Small intestine (tissue), 7 donors: Measurements from ENCODE around the gene SYNCRIP. TPM values are rescaled to one million over a fixed set of nuclear protein-coding genes. Genes with fewer than 3 reads are reported as not detected.
A peak's percentile ranks its signal among the peaks of the same experiment; 100 is the strongest.
"Not testable (repeated sequence)": the region's sequence is repeated elsewhere in the genome, so short reads cannot be mapped to it uniquely, and the experiment has no call there.

Experiments
- DNase-seq, 2 donors: peaks; one replicate each; pipeline versions ENCODE4 v3.0.0 to v3.0.0-alpha.2; 2013
- FAIRE-seq: peaks from 2 replicates; lab custom pipeline; 2012; peaks lifted over from hg19 to GRCh38; lab: Jason Lieb, UNC
- H3K27ac ChIP-seq, 3 donors: one replicate each; pipeline ENCODE4 v1.5.1; 2013; ENCODE audit warnings: low read length in 2 of 3, mild to moderate bottlenecking in 2 of 3, control low read depth in 1 of 3, inconsistent platforms in 1 of 3, low read depth in 1 of 3, moderate library complexity in 1 of 3
- H3K27me3 ChIP-seq, 3 donors: one replicate each; pipeline ENCODE4 v1.6.1; 2013; ENCODE audit warnings: low read length in 3 of 3, inconsistent platforms in 1 of 3; ENCODE audit not compliant: control insufficient read depth in 3 of 3, insufficient read depth in 3 of 3
- H3K36me3 ChIP-seq, 3 donors: one replicate each; pipeline ENCODE4 v1.6.1; 2013; ENCODE audit warnings: low read length in 3 of 3, inconsistent platforms in 1 of 3, low read depth in 1 of 3, mild to moderate bottlenecking in 1 of 3, moderate library complexity in 1 of 3; ENCODE audit not compliant: control insufficient read depth in 3 of 3, insufficient read depth in 2 of 3
- H3K4me1 ChIP-seq, 3 donors: one replicate each; pipeline ENCODE4 v1.6.1; 2013; ENCODE audit warnings: low read length in 2 of 3, inconsistent platforms in 1 of 3, low read depth in 1 of 3, mild to moderate bottlenecking in 1 of 3, moderate library complexity in 1 of 3; ENCODE audit not compliant: control insufficient read depth in 3 of 3, insufficient read depth in 2 of 3
- H3K4me3 ChIP-seq, 3 donors: one replicate each; pipeline ENCODE4 v1.5.1; 2013; ENCODE audit warnings: low read length in 3 of 3, control low read depth in 1 of 3, inconsistent platforms in 1 of 3, low read depth in 1 of 3, mild to moderate bottlenecking in 1 of 3, moderate library complexity in 1 of 3
- H3K9me3 ChIP-seq, 2 donors: one replicate each; pipeline ENCODE4 v1.6.1; 2013; ENCODE audit warnings: low read depth in 1 of 2, low read length in 1 of 2; ENCODE audit not compliant: control insufficient read depth in 2 of 2, insufficient read depth in 1 of 2
- WGBS, 3 donors: extraction: QIAGEN DNeasy Blood & Tissue Kit; methylation state at CpG; one replicate each; pipeline ENCODE4 v1.1.7; 2013; 5-methylcytosine and 5-hydroxymethylcytosine counted together
- polyA plus RNA-seq, 4 donors: library from polyadenylated mRNA; stranded (reverse) in 3 of 4; unstranded in 1 of 4; fragments of 200-250 nt in 3 of 4; fragments of 120-200 nt in 1 of 4; gene quantifications; one replicate each; pipeline versions ENCODE4 v1.2.1 to v1.2.3, GENCODE V29; 2013
- donor health status: healthy with polysubstance abuse.
- donor health status: control.
- donor health status: control.
- donor health status: Bipolar disorder and iron deficiency.
- donor health status: healthy.

The SYNCRIP gene
- polyA plus RNA-seq, 4 donors, result 23.0 to 96.6 (median 41.4) TPM

- Histone ChIP-seq H3K27me3 (no peaks in the 10 kb centered on the region), H3K27ac (no peak overlapping the region), H3K9me3 (no peaks in the 10 kb centered on the region), H3K4me1 (no peaks in the 10 kb centered on the region), H3K4me3 (no peak overlapping the region), H3K36me3 (peaks cover 0 to 20% (median 0%) of the 10 kb centered on the region in 3 donors)
- WGBS, 3 donors, result 85 to 90% (median 89%) methylated on average over 11 of the region's 11 CpGs
- FAIRE-seq, result no peak
- no peak for DNase-seq
Measured at GRCh38 chr6:85600713-85601313, 41.9 kb downstream of the SYNCRIP start.

- 0 to 1% (median 0%) methylated on average over 34 to 35 of the region's 35 CpGs for WGBS, 3 donors
- Histone ChIP-seq H3K4me1 (peaks cover 0 to 6% (median 0%) of the 10 kb centered on the region in 3 donors), H3K4me3 (peak overlapping the region; percentile 72 to 86 (median 86)), H3K27me3 (no peaks in the 10 kb centered on the region), H3K27ac (peak overlapping the region; percentile 93 to 100 (median 97)), H3K36me3 (peaks cover 0 to under 1% (median 0%) of the 10 kb centered on the region in 3 donors), H3K9me3 (peaks cover 0 to 2% of the 10 kb centered on the region in 2 donors)
- FAIRE-seq (no peak), DNase-seq (peak; percentile 47 to 50)
Measured at GRCh38 chr6:85594197-85594930, 48.3 kb downstream of the SYNCRIP start.

- peak within 1 kb of the TSS; percentile 93 to 100 (median 97) for H3K27ac ChIP-seq
- peaks cover 0 to 6% (median 0%) of the 10 kb centered on the region in 3 donors for H3K4me1 ChIP-seq
- WGBS, 3 donors, result 0% methylated on average over 71 to 82 of the region's 82 CpGs
- peaks cover 0 to 2% of the 10 kb centered on the region in 2 donors for H3K9me3 ChIP-seq
- peak within 1 kb of the TSS; percentile 72 to 86 (median 86) for H3K4me3 ChIP-seq
- peaks cover 0 to 4% (median 0%) of the 10 kb centered on the region in 3 donors for H3K36me3 ChIP-seq
- H3K27me3 ChIP-seq, result no peaks in the 10 kb centered on the region
- FAIRE-seq, result no peak
- DNase-seq, result peak; percentile 96
Measured at GRCh38 chr6:85593438-85594196, 49.1 kb downstream of the SYNCRIP start, which contains the start of gene SNX14. Gene SNX14, minus strand, starts transcription at chr6:85593858. Its CDS starts 140 bp downstream, at chr6:85593718.

- Histone ChIP-seq H3K9me3 (peaks cover 0 to 11% of the 10 kb centered on the region in 2 donors), H3K36me3 (peaks cover 0 to 12% (median 0%) of the 10 kb centered on the region in 3 donors), H3K27me3 (no peaks in the 10 kb centered on the region), H3K27ac (no peak overlapping the region), H3K4me1 (peaks cover 0 to 6% (median 0%) of the 10 kb centered on the region in 3 donors), H3K4me3 (no peak overlapping the region)
- DNase-seq (no peak), FAIRE-seq (no peak)
- WGBS, 3 donors, result 93 to 96% (median 95%) methylated on average over 1 of the region's 1 CpG
Measured at GRCh38 chr6:85592033-85592432, 50.7 kb downstream of the SYNCRIP start.

GRCh38 chr6:85591207-85591606, 51.5 kb downstream of the SYNCRIP start:
- DNase-seq (no peak), FAIRE-seq (no peak)
- Histone ChIP-seq H3K4me1 (peaks cover 0 to 6% (median 0%) of the 10 kb centered on the region in 3 donors), H3K36me3 (peaks cover 0 to 12% (median 0%) of the 10 kb centered on the region in 3 donors), H3K4me3 (no peak overlapping the region), H3K27ac (no peak overlapping the region), H3K9me3 (peaks cover 0 to 11% of the 10 kb centered on the region in 2 donors), H3K27me3 (no peaks in the 10 kb centered on the region)
- WGBS, 3 donors, result 96 to 97% (median 97%) methylated on average over 1 of the region's 1 CpG

GRCh38 chr6:85585741-85586140, 56.9 kb downstream of the SYNCRIP start:
- H3K27me3 ChIP-seq, result no peaks in the 10 kb centered on the region
- H3K36me3 ChIP-seq, result peaks cover 0 to 14% (median 0%) of the 10 kb centered on the region in 3 donors
- no peak overlapping the region for H3K4me3 ChIP-seq
- H3K4me1 ChIP-seq, result peaks cover 0 to 3% (median 1%) of the 10 kb centered on the region in 3 donors
- 91 to 98% (median 96%) methylated on average over 3 of the region's 3 CpGs for WGBS, 3 donors
- H3K9me3 ChIP-seq, result peaks cover 0 to 20% of the 10 kb centered on the region in 2 donors
- H3K27ac ChIP-seq, result no peak overlapping the region
- DNase-seq, result no peak
- FAIRE-seq, result no peak

- H3K4me3 ChIP-seq, H3K27me3 ChIP-seq, DNase-seq, H3K27ac ChIP-seq, FAIRE-seq: not testable (repeated sequence)
- H3K36me3 ChIP-seq, result peaks cover 0 to 17% (median 0%) of the 10 kb centered on the region in 3 donors
- 98 to 100% (median 98%) methylated on average over 4 of the region's 4 CpGs for whole genome bisulfite sequencing, 3 donors
- peaks cover 0 to 18% of the 10 kb centered on the region in 2 donors for H3K9me3 ChIP-seq
- H3K4me1 ChIP-seq, result peaks cover 2 to 14% (median 3%) of the 10 kb centered on the region in 3 donors
Measured at GRCh38 chr6:85582832-85583231, 59.9 kb downstream of the SYNCRIP start.

GRCh38 chr6:85581572-85581971, 61.1 kb downstream of the SYNCRIP start:
- FAIRE-seq, result no peak
- no peaks in the 10 kb centered on the region for H3K27me3 ChIP-seq
- no peak overlapping the region for H3K27ac ChIP-seq
- peaks cover 2 to 14% (median 3%) of the 10 kb centered on the region in 3 donors for H3K4me1 ChIP-seq
- no peak for DNase-seq
- peaks cover 0 to 12% (median 0%) of the 10 kb centered on the region in 3 donors for H3K36me3 ChIP-seq
- H3K4me3 ChIP-seq, result no peak overlapping the region
- peaks cover 0 to 12% of the 10 kb centered on the region in 2 donors for H3K9me3 ChIP-seq
